NCI-H2196 (cell line): ENCODE data around the gene TOGARAM2.

Experiments
- DNase-seq: peaks from one replicate; lab custom pipeline; 2025; ENCODE audit not compliant: unreplicated experiment; lab: John Stamatoyannopoulos, UW

TOGARAM2 gene

GRCh38 chr2:28997847-28998735 is 17.0 kb downstream of the TOGARAM2 start:
- DNase-seq = no peak

DNA sequence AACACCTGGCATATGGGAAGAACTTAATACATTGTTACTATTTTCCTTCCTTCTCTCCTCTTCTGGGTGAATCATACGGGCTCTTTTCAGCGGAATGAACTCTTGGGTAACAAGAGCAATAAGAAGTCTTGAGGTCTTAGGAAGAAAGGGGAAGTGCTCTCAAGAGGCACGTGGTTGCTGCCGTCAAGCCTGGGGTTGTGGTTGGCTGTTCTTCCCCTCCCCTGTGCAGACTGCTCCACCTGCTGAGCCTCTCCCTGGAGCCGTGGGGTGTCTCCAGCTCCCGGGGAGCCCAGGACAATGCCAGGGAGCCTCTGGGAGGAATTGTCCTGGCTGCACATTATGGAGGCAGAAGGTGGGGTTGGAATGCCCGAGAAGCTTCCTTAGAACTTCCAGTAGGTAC is 19.4 kb downstream of the TOGARAM2 start:
- DNase-seq = no peak

DNA sequence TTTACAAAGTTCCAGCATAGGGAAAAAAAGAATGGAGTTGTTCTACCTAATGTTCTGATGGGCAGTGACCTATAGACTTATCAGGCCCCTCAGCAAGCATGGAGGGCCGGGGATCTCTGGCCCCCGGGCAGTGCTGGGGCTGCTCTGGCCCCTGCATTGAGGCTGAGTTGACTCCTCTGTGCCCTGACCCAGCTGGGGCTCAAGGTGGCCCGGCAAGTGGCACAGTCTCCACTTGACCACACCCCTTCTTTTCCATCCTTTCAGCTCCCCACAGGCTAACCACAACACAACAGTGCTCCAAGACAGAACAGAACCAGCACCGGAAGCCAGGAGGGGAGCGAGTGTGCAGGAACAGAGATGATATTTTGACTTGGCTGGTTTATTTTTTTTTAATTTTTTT is 19.9 kb downstream of the TOGARAM2 start:
- DNase-seq = no peak

DNA sequence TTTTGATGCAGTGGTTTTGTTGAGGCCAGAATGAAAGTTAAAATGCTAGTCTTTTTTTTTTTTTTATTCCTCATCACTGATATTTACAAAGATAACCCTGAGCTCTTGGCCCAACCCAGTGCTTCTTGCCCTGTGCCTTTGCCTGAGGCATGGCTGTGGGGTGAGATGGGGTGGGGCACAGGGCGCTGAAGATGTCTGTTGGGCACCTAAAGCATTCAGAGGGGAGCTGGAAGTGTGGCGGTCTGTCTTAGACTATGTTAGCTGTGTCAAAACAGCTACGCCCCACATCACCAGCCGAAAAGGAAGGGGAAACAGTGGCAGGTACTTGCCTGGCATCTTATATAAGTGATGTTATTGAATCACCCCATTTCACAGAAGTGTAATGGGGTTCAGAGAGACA is 20.7 kb downstream of the TOGARAM2 start:
- no peak for DNase-seq

- DNase-seq = no peak
Measured at GRCh38 chr2:29004755-29005154, 23.7 kb downstream of the TOGARAM2 start.

DNA sequence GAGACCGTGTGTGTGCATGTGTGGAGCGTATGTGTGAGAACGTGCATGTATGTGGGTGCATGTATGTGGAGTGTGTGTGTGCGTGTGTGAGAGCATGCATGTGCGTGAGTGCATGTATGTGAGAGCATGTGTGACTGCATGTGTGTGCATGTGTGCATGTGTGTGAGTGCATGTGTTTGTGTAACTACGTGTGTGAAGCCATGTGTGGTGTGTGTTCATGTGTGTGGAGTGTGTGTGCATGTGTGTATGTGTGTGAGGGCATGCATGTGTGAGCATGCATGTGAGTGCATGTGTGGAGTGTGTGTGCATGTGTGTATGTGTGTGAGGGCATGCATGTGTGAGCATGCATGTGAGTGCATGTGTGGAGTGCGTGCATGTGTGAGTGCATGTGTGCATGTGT is 24.2 kb downstream of the TOGARAM2 start:
- no peak for DNase-seq

DNA sequence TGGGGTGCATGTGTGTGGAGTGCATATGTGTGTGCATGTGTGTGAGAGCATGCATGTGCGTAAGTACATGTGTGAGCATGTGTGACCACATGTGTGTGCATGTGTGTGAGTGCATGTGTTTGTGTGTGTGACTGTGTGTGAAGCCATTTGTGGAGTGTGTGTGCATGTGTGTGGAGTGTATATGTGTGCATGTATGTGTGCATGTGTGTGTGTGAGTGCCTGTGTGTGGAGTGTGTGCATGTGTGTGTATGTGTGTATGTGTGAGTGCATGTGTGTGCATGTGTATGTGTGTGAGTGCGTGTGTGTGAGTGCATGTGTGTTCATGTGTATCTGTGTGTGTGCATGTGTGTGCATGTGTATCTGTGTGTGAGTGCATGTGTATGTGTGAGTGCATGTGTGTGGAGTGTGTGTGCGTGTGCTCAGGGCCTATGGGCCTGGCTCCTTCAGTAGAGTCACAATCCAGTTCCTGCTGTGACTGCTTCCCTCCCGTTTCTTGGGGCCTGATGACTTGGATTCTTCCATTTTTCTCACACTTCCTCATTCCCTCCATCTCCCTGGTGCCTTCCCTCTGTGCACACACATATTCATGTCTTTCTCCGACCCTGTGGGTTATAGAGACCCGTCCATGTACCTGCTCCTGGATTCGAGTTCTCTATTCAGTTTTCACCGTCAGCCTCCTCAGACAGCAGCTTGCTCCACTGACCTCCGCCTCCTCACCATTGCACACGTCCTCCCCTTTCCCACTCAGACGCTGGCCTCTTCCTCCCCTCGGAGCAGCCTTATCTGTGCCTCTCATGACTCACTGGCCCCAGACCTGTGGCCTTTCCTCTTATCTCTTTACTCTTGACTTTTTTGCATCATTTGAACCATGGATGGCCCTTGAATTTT is 25.2 kb downstream of the TOGARAM2 start:
- no peak for DNase-seq

- DNase-seq = no peak
Measured at GRCh38 chr2:29006980-29007301, 25.8 kb downstream of the TOGARAM2 start.

DNA sequence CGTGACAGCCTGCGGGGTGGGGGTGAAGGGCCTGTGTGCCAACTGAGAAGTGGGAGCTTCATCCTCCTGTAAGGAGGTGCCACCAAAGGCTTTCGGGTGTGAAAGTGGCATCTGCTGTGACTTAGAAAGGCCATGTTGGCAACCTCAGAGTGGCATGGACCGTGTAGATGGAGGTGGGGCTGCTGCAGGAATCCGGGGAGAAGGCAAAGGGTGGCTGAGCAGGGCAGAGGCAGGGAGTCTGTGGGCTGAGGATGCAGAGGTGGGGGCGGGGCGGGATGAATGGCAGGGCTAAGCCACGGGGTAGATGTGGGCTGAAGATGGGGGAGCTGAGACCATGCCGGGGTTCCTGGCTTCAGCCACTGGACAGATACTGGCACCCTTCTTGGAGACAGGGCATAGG is 28.2 kb downstream of the TOGARAM2 start:
- DNase-seq = no peak

DNA sequence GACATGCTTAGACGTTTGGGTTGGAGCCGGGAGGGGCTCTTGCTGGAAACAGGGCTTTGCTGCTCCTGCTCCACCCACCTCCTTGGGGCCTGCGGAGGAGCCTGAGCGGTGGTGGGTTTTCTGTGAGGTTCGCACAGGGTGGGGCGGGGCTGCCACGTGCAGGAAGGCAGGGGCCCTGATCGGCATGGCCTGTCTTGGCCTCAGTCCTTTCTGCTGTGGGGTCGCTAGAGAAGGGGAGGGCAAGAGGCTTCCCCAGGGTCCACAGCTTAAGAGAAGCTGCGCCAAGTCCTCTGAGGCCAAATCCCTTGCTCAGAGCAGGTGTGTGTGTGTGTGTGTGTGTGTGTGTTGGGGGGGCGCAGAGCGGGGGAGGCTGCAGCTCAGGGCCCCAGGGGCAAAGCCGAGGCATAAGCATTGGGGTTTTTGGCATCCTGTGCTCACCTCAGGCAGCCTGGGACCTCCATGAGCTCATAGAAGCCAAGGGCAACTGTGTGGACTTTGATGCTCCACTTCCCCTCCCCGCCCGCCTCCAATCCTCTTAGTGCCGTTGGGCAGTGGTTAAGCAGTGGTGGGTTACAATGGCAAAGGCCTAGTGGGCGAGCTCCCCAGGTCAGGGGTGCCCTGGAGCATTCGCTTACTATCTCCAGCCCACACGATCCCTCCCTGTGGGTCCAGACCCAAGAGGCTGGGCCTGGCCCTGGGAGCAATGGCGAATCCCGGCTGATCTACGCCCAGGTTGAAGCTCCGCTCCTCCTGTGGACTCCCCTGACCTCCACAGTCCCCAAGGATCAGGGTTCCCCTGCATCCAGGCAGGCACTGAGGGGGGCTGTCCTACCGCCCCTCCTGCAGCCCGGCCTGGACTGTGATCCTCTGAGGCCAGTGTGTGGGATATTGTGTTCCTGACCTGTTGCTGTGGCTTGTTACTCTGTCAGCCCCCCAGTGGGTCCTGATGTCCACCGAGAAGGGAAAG is 28.9 kb downstream of the TOGARAM2 start:
- DNase-seq = no peak

- no peak for DNase-seq
Measured at GRCh38 chr2:29010946-29011345, 29.8 kb downstream of the TOGARAM2 start.

- no peak for DNase-seq
Measured at GRCh38 chr2:29011418-29012060, 30.4 kb downstream of the TOGARAM2 start.

DNA sequence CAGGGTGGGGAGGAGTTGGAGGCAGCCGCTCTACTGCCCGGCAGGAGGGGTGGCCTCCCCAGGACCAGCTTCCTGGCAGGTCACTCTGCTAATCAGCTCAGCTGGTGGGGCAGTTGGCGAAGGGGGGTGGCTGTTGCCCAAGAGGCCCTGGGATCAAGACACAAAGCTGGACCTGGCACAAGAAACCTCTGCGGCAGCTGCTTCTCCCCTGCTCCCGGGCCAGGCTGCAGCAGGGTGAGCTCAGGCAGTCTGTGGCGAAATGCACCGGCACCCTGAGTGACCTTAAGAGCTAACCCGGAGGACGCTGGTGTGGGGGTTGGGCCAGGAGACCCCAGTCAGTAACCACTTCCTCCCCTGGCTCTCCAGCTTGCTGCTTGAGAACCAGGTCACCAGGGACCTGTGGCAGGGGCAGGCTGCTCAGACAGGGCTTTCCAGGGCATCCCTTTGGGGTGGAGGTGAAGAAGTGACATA is 31.1 kb downstream of the TOGARAM2 start:
- DNase-seq = no peak

DNA sequence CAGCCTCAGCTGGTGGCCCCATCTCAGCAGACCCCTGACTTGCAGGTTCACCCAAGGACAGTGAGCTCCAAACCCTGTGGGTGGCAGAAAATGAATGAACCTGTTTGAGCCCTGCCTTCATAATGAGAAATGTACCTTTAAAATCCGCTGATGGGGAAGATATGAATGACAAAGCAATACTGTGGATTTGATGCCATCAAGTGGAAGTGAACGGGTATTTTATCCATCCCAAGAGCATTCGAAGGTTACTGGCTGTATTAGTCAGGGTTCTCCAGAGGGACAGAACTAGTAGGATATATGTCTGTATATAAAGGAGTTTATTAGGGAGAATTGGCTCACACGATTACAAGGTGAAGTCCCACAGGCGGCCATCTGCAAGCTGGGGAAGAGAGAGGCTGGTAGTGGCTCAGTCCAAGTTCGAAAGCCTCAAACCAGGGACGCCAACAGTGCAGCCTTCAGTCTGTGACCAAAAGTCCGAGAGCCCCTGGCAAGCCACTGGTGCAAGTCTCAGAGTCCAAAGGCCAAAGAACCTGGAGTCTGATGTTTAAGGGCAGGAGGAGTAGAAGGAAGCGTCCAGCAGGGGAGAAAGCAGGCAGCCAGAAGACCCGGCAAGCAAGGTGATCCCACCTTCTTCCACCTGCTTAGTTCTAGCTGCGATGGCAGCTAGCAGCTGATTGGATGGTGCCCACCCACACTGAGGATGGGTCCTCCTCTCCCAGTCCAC is 32.1 kb downstream of the TOGARAM2 start:
- DNase-seq = no peak

- DNase-seq = no peak
Measured at GRCh38 chr2:29014331-29014730, 33.2 kb downstream of the TOGARAM2 start.

DNA sequence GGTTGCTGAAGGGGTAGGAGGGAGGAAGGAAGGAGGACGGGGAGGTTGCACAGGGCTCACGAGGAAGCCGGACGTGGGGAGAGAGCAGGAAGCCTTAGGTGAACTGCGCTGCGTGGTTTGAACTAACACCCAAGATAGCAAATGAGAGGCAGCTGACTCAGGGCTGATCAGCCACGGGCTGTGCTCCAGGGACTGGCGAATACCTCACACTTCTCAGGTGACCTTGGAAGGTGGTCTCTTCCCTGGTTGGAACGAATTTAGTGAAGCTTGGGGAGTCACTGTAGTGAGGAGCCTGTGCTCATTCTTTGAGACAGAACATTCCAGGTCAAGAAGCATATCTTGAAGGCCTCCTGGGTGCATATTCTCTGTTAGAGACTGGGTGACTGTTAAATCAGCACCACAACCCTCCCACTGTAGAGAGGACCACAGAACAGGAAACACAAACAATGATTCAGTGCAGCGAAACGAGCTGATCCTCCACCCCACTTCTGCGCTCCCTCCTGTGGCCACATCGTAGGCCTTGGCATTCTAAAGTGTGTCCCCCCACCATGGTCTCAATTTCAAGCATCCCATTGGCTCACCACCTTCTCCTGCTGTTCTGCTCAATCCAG is 33.8 kb downstream of the TOGARAM2 start:
- no peak for DNase-seq

- DNase-seq = no peak
Measured at GRCh38 chr2:29015701-29016470, 34.8 kb downstream of the TOGARAM2 start.

- no peak for DNase-seq
Measured at GRCh38 chr2:29016504-29016903, 35.4 kb downstream of the TOGARAM2 start.
